Type B pancreatic cell (in vitro differentiated cells): Measurements from ENCODE around the gene VTI1B. TPM values are rescaled to one million over a fixed set of nuclear protein-coding genes. Genes with fewer than 3 reads are reported as not detected.

ENCODE experiments used
- DNase-seq: peaks from one replicate; pipeline ENCODE4 v3.0.0; 2021; ENCODE audit warnings: mixed read lengths; ENCODE audit not compliant: unreplicated experiment; ENCODE audit errors: extremely low spot score
- H3K27ac Mint-ChIP-seq: 2 replicates; pipeline ENCODE4 v1.8.0; 2021; ENCODE audit warnings: mild to moderate bottlenecking, mixed read lengths
- H3K27me3 Mint-ChIP-seq: 2 replicates; pipeline ENCODE4 v1.8.0; 2021; ENCODE audit warnings: mixed read lengths
- H3K36me3 Mint-ChIP-seq: 2 replicates; pipeline ENCODE4 v1.8.0; 2021; ENCODE audit warnings: mixed read lengths
- H3K4me1 Mint-ChIP-seq: one replicate; pipeline ENCODE4 v1.8.0; 2021; ENCODE audit warnings: mixed read lengths; ENCODE audit not compliant: unreplicated experiment
- H3K4me3 Mint-ChIP-seq: 2 replicates; pipeline ENCODE4 v1.8.0; 2021; ENCODE audit warnings: mild to moderate bottlenecking, mixed read lengths
- H3K9me3 Mint-ChIP-seq: 2 replicates; pipeline ENCODE4 v1.8.0; 2021; ENCODE audit warnings: mixed read lengths
- CTCF ChIP-seq: fragments of 200-600 bp; sonication (generic); conservative IDR thresholded peaks from 2 replicates; pipeline ENCODE4 v1.5.0; 2021; ENCODE audit warnings: antibody characterized with exemption, mild to moderate bottlenecking
- total RNA-seq: library from RNA; stranded (reverse); gene quantifications from 2 replicates; pipeline ENCODE4 v1.2.1, GENCODE V29; 2021; ENCODE audit warnings: low replicate concordance

The VTI1B gene
- total RNA-seq, 1 donor from 2014 or later, result 92.0 TPM

- DNase-seq, result no peak
- Mint-ChIP-seq H3K9me3 (no peaks in the 10 kb centered on the region), H3K27me3 (no peaks in the 10 kb centered on the region), H3K4me1 (no peaks in the 10 kb centered on the region), H3K4me3 (no peak overlapping the region), H3K27ac (no peak overlapping the region), H3K36me3 (peaks cover 15% of the 10 kb centered on the region)
- no peak for TF ChIP-seq CTCF
Observed at GRCh38 chr14:67644428-67644827, 30.0 kb downstream of the VTI1B start.

DNA sequence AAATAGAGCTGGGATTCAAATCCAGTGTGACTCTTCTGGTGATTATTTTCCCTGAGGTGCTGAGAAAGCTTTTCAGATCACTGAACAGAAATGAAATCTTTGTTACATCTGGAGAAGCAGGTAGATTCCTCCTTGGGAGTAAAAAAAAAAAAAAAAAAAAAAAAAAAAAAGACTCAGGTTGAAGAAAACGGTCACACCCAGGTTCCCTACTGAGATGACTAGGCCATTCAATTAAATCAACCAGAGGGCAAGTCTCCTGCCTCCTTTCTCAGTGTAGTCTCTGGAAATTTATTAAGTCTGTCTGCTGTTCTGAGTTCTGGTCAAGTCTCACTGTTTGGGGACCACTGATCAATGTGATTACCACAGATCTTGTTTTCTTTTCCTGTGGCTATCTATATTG, 30.7 kb downstream of the VTI1B start:
- no peak for DNase-seq
- Mint-ChIP-seq H3K27me3 (no peaks in the 10 kb centered on the region), H3K4me3 (no peak overlapping the region), H3K36me3 (peaks cover 15% of the 10 kb centered on the region), H3K4me1 (no peaks in the 10 kb centered on the region), H3K27ac (no peak overlapping the region), H3K9me3 (no peaks in the 10 kb centered on the region)
- no peak for TF ChIP-seq CTCF

DNA sequence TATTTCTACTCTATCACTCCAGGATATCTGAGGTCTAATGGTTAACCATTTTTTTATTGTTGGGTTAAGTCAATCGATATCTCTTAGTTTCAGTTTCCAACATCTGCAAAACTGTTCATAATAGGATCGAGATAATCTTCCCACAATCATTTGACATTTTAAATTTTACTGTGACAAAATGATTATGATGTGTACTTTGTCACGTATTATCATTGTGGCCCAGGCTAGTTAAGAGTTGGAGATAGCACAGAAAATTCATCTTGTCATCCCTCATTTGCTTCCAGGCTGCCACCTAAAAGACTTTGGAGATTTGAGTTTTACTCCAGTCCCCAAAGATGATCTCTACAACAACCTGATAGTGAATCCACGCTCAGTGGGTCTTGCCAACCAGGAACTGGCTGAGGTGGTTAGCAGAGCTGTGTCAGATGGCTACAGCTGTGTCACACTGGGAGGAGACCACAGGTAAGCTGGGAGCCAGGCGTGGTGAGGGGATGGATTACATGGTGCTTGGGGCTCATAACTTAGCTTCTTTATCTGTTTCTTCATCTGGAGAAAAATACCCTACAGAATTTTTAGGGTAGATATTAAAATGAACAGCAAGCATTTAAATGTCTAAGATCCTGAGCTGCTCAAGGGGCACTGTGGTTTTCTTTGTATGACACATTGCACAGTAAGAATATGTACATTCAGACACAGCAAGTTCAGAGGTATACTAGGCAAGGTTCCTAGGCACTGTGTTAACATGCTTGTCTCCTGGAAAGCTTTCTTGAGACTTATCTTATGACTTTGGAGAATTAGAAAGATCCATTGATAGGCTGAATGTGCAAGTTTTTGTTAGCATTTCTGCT, 32.3 kb downstream of the VTI1B start:
- peaks cover 10% of the 10 kb centered on the region for H3K36me3 Mint-ChIP-seq
- no peaks in the 10 kb centered on the region for H3K9me3 Mint-ChIP-seq
- no peaks in the 10 kb centered on the region for H3K4me1 Mint-ChIP-seq
- no peak overlapping the region for H3K4me3 Mint-ChIP-seq
- no peak for DNase-seq
- H3K27ac Mint-ChIP-seq, result no peak overlapping the region
- no peak for TF ChIP-seq CTCF
- no peaks in the 10 kb centered on the region for H3K27me3 Mint-ChIP-seq

GRCh38 chr14:67641480-67641879, 33.0 kb downstream of the VTI1B start:
- no peak for TF ChIP-seq CTCF
- H3K9me3 Mint-ChIP-seq, result no peaks in the 10 kb centered on the region
- H3K36me3 Mint-ChIP-seq, result peaks cover 5% of the 10 kb centered on the region

DNA sequence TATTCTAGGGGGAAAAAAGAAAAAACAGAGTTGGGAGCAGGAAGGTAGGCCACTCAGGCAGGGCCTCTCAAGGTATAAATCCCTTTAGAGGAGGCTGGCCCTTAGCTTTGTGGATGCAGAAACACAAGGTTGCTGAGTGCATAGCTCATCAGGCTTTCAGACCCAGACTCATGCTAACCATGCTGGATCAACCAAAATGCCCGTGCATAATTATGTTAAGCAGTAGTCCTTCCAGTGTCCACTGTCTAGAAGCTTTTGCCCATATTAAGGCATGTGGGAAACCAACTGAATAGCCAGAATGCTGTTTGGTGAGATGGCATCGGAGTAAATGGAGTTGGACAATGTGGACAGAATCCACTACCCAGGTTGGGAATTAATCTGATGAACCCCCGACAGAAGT, 35.8 kb downstream of the VTI1B start:
- no peak for TF ChIP-seq CTCF
- Mint-ChIP-seq H3K27me3 (no peaks in the 10 kb centered on the region), H3K4me3 (no peak overlapping the region), H3K36me3 (peaks cover under 1% of the 10 kb centered on the region), H3K4me1 (no peaks in the 10 kb centered on the region), H3K27ac (no peak overlapping the region), H3K9me3 (no peaks in the 10 kb centered on the region)
- no peak for DNase-seq

More at GRCh38 chr14:67641480-67641879, 33.0 kb downstream of the VTI1B start:
- no peaks in the 10 kb centered on the region for H3K27me3 Mint-ChIP-seq
- H3K27ac Mint-ChIP-seq, result no peak overlapping the region
- no peaks in the 10 kb centered on the region for H3K4me1 Mint-ChIP-seq
- DNase-seq, result no peak
- no peak overlapping the region for H3K4me3 Mint-ChIP-seq
